PFSK-1 (cell line): Measurements from ENCODE around the gene TTC3.

ENCODE experiments used
- REST ChIP-seq, 2 experiments: IDR thresholded peaks; 2 replicates each; pipeline versions ENCODE4 v1.6.1 to v1.8.0; 2011 to 2012; ENCODE audit warnings: low read depth in 2 of 2, low read length in 2 of 2, control low read depth in 1 of 2, inconsistent platforms in 1 of 2, mild to moderate bottlenecking in 1 of 2, moderate library complexity in 1 of 2; ENCODE audit not compliant: insufficient read depth in 1 of 2
- TAF1 ChIP-seq: IDR thresholded peaks from 2 replicates; pipeline ENCODE4 v1.6.1; 2012; ENCODE audit warnings: low read length, control low read depth, borderline replicate concordance; ENCODE audit not compliant: insufficient read depth

GRCh38 chr21:37231249-37231645 lies 158.2 kb downstream of the TTC3 start:
- no peak for TF ChIP-seq TAF1
- TF ChIP-seq REST (IDR thresholded peaks at IDR 0.05; ENCODE audit: insufficient read depth in 1 of 2, low read depth in 2 of 2, low read length in 2 of 2), result no peak
